ENCODE measurements around the gene SERPINB10.

The SERPINB10 gene

GRCh38 chr18:63892566-63892965, 15.2 kb upstream of the SERPINB10 start:
- no peak for TF ChIP-seq POLR2A (IDR thresholded peaks at IDR 0.05; ENCODE audit: extremely low read depth, insufficient read length)
- no peak for TF ChIP-seq CTCF (IDR thresholded peaks at IDR 0.05; ENCODE audit: low read depth, low read length)
- TF ChIP-seq MAX (IDR thresholded peaks at IDR 0.05; ENCODE audit: low read depth, low read length) = no peak
- TF ChIP-seq MYC (IDR thresholded peaks at IDR 0.05; ENCODE audit: low read depth, low read length) = no peak
- peak; percentile 76 for DNase-seq (ENCODE audit: low read depth)
- H3K4me3 ChIP-seq (ENCODE audit: low read depth, low read length) = no peak overlapping the region

GRCh38 chr18:63894106-63894772, 13.5 kb upstream of the SERPINB10 start:
- DNase-seq (ENCODE audit: low read depth) = peak; percentile 24
- TF ChIP-seq MAX (IDR thresholded peaks at IDR 0.05; ENCODE audit: low read depth, low read length) = no peak
- no peak for TF ChIP-seq MYC (IDR thresholded peaks at IDR 0.05; ENCODE audit: low read depth, low read length)
- no peak for TF ChIP-seq CTCF (IDR thresholded peaks at IDR 0.05; ENCODE audit: low read depth, low read length)
- TF ChIP-seq POLR2A (IDR thresholded peaks at IDR 0.05; ENCODE audit: extremely low read depth, insufficient read length) = no peak
- no peak overlapping the region for H3K4me3 ChIP-seq (ENCODE audit: low read depth, low read length)

DNA sequence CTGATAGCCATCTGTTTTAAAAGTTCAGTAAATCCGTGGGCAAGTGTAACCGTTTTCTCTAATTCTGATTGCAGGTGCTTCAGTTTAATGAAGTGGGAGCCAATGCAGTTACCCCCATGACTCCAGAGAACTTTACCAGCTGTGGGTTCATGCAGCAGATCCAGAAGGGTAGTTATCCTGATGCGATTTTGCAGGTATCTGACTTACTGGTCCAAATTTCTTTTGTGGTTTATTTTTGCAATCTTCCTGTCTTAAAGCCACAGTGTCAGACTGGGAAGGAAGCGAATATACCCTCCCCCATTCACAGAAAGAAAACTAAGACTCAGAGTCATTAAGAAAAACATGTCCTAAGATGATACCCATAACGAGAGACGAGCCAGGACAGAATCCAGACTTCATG, 12.6 kb upstream of the SERPINB10 start:
- H3K4me3 ChIP-seq (ENCODE audit: low read depth, low read length) = no peak overlapping the region
- peak; percentile 59 for DNase-seq (ENCODE audit: low read depth)
- TF ChIP-seq CTCF (IDR thresholded peaks at IDR 0.05; ENCODE audit: low read depth, low read length) (no peak), MAX (IDR thresholded peaks at IDR 0.05; ENCODE audit: low read depth, low read length) (no peak), MYC (IDR thresholded peaks at IDR 0.05; ENCODE audit: low read depth, low read length) (no peak), POLR2A (IDR thresholded peaks at IDR 0.05; ENCODE audit: extremely low read depth, insufficient read length) (no peak)

GRCh38 chr18:63897072-63897471, 10.7 kb upstream of the SERPINB10 start:
- TF ChIP-seq MYC (IDR thresholded peaks at IDR 0.05; ENCODE audit: low read depth, low read length) (no peak), POLR2A (IDR thresholded peaks at IDR 0.05; ENCODE audit: extremely low read depth, insufficient read length) (no peak), MAX (IDR thresholded peaks at IDR 0.05; ENCODE audit: low read depth, low read length) (no peak), CTCF (IDR thresholded peaks at IDR 0.05; ENCODE audit: low read depth, low read length) (no peak)
- no peak overlapping the region for H3K4me3 ChIP-seq (ENCODE audit: low read depth, low read length)
- DNase-seq (ENCODE audit: low read depth) = no peak

- TF ChIP-seq CTCF (IDR thresholded peaks at IDR 0.05; ENCODE audit: low read depth, low read length) = no peak
- no peak for TF ChIP-seq POLR2A (IDR thresholded peaks at IDR 0.05; ENCODE audit: extremely low read depth, insufficient read length)
- no peak for TF ChIP-seq MYC (IDR thresholded peaks at IDR 0.05; ENCODE audit: low read depth, low read length)
- TF ChIP-seq MAX (IDR thresholded peaks at IDR 0.05; ENCODE audit: low read depth, low read length) = no peak
- DNase-seq (ENCODE audit: low read depth) = no peak
- no peak overlapping the region for H3K4me3 ChIP-seq (ENCODE audit: low read depth, low read length)
Observed at GRCh38 chr18:63899206-63899605, 8.6 kb upstream of the SERPINB10 start.

Measured in NB4 (cell line).